HG03520 (cell line): Measurements from ENCODE around the gene ELMOD3.

Experiments
- ATAC-seq: cut with Tn5 transposase; IDR thresholded peaks from one replicate; pipeline ENCODE4 v1.9.1; 2021; ENCODE audit warnings: mild to moderate bottlenecking, moderate library complexity; ENCODE audit not compliant: unreplicated experiment

The ELMOD3 gene

GRCh38 chr2:85422072-85422457 lies 67.5 kb downstream of the ELMOD3 start:
- no peak for ATAC-seq

GRCh38 chr2:85423525-85423924 lies 69.0 kb downstream of the ELMOD3 start:
- no peak for ATAC-seq

- no peak for ATAC-seq
Measured at GRCh38 chr2:85425588-85425987, 71.0 kb downstream of the ELMOD3 start.

GRCh38 chr2:85427300-85427835 lies 72.8 kb downstream of the ELMOD3 start:
- ATAC-seq = no peak

GRCh38 chr2:85428343-85428881 lies 73.8 kb downstream of the ELMOD3 start:
- ATAC-seq = no peak

GRCh38 chr2:85429213-85429923 lies 74.8 kb downstream of the ELMOD3 start:
- ATAC-seq = no peak

GRCh38 chr2:85429924-85430289 lies 75.3 kb downstream of the ELMOD3 start:
- no peak for ATAC-seq

GRCh38 chr2:85430752-85431569 lies 76.4 kb downstream of the ELMOD3 start:
- no peak for ATAC-seq

GRCh38 chr2:85431570-85432205 lies 77.1 kb downstream of the ELMOD3 start:
- no peak for ATAC-seq

- no peak for ATAC-seq
Measured at GRCh38 chr2:85433511-85434089, 79.0 kb downstream of the ELMOD3 start.

GRCh38 chr2:85434696-85435095 lies 80.1 kb downstream of the ELMOD3 start:
- ATAC-seq = no peak

GRCh38 chr2:85435220-85435958 lies 80.8 kb downstream of the ELMOD3 start:
- no peak for ATAC-seq

- no peak for ATAC-seq
Measured at GRCh38 chr2:85435981-85436835, 81.6 kb downstream of the ELMOD3 start.

GRCh38 chr2:85436836-85437487 lies 82.4 kb downstream of the ELMOD3 start:
- ATAC-seq = no peak

GRCh38 chr2:85437488-85438200 lies 83.1 kb downstream of the ELMOD3 start:
- peak; percentile 78 for ATAC-seq

GRCh38 chr2:85438201-85439024 lies 83.8 kb downstream of the ELMOD3 start:
- no peak for ATAC-seq

GRCh38 chr2:85439025-85439472 lies 84.5 kb downstream of the ELMOD3 start:
- ATAC-seq = no peak
